A673 (cell line): ENCODE data around the gene ZC3HAV1. TPM values are rescaled to one million over a fixed set of nuclear protein-coding genes. Genes with fewer than 3 reads are reported as not detected.

ENCODE experiments used
- BruUV-seq: library from RNA; stranded (reverse); fragments of 400-500 nt; replicated peaks from 2 replicates; lab custom pipeline; 2021; lab: Mats Ljungman, UMichigan
- CTCF ChIA-PET: fragments of 300-600 bp; sonication (Branson Sonifier 250); formaldehyde crosslinking; loops from one replicate; lab custom pipeline; 2022; ENCODE audit warnings: antibody characterized with exemption; lab: Charles Lee
- POLR2A ChIA-PET: fragments of 300-600 bp; sonication (Branson Sonifier 250); formaldehyde crosslinking; loops from one replicate; lab custom pipeline; 2022; ENCODE audit warnings: antibody characterized with exemption; ENCODE audit not compliant: low non-redundant PET; lab: Charles Lee
- DNase-seq: peaks from one replicate; pipeline ENCODE4 v3.0.0-alpha.2; 2015; ENCODE audit warnings: low spot score
- H3K27ac ChIP-seq: fragments of 200-600 bp; sonication (generic); 2 replicates; pipeline ENCODE4 v1.5.1; 2016; ENCODE audit warnings: mixed run types, low read depth, mild to moderate bottlenecking, mixed read lengths, antibody characterized with exemption, low read length; ENCODE audit not compliant: poor library complexity, severe bottlenecking
- H3K27me3 ChIP-seq: fragments of 200-600 bp; sonication (generic); replicated peaks from 2 replicates; pipeline ENCODE4 v1.6.1; 2017; ENCODE audit warnings: mixed run types, low read depth, mild to moderate bottlenecking, mixed read lengths, antibody characterized with exemption, low read length; ENCODE audit not compliant: insufficient read depth, poor library complexity
- H3K36me3 ChIP-seq: fragments of 200-600 bp; sonication (generic); 2 replicates; pipeline ENCODE4 v1.6.1; 2016; ENCODE audit warnings: mixed run types, mild to moderate bottlenecking, mixed read lengths, antibody characterized with exemption, low read length; ENCODE audit not compliant: insufficient read depth, poor library complexity, severe bottlenecking
- H3K4me1 ChIP-seq: fragments of 200-600 bp; sonication (generic); 2 replicates; pipeline ENCODE4 v1.6.1; 2017; ENCODE audit warnings: mixed run types, mild to moderate bottlenecking, mixed read lengths, antibody characterized with exemption, low read length; ENCODE audit not compliant: insufficient read depth, poor library complexity, severe bottlenecking
- H3K4me3 ChIP-seq: fragments of 200-600 bp; sonication (generic); 2 replicates; pipeline ENCODE4 v1.5.1; 2016; ENCODE audit warnings: low read depth, mixed run types, mild to moderate bottlenecking, mixed read lengths, low read length; ENCODE audit not compliant: poor library complexity, severe bottlenecking
- H3K9me3 ChIP-seq: fragments of 200-600 bp; sonication (generic); 2 replicates; pipeline ENCODE4 v1.6.1; 2016; ENCODE audit warnings: mixed run types, low read depth, mild to moderate bottlenecking, mixed read lengths, antibody characterized with exemption, low read length; ENCODE audit not compliant: poor library complexity, severe bottlenecking
- EZH2 ChIP-seq: fragments of 200-600 bp; sonication (generic); IDR thresholded peaks from 2 replicates; pipeline ENCODE4 v1.6.1; 2017; ENCODE audit warnings: borderline replicate concordance, low read depth, mild to moderate bottlenecking, mixed read lengths, antibody characterized with exemption, low read length; ENCODE audit not compliant: poor library complexity, severe bottlenecking
- intact Hi-C: fragments of 100-400 bp; cut with micrococcal nuclease; formaldehyde crosslinking; loops from one replicate; pipeline ENCODE4 v1.10.0; 2022; ENCODE audit not compliant: unreplicated experiment
- total RNA-seq: library from RNA; stranded (reverse); gene quantifications from 2 replicates; pipeline ENCODE4 v1.2.3, GENCODE V29; 2021
- TF ChIP-seq, protein P1 (sequence below): fragments of 300-800, 200-600 bp; sonication (generic); conservative IDR thresholded peaks from 2 replicates; pipeline ENCODE4 v1.5.1; 2017; ENCODE audit warnings: low read depth, mild to moderate bottlenecking, antibody characterized with exemption, low read length, moderate library complexity, mixed read lengths

The ZC3HAV1 gene
- total RNA-seq, 1 experiment from 2014 or later: 16.9 TPM

DNA sequence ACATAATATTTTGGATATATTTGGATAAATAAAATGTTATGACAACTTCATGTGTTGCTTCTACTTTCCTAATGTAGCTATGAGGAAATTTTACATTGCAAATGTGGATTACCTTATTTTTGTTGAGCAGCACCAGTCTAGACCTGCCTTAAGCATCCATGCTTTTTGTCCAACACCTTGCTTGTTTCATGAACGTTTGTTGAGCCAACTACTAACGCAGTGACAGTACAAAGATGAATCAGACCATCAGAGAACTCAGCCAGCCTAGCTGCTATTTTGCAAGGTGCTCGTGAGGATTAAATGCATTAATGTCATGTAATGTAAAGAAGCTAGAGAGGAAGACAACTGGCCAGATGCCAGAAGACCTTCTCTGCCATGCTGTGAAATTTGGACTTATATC is 72.6 kb downstream of the ZC3HAV1 start:
- Histone ChIP-seq H3K27me3 (no peaks in the 10 kb centered on the region), H3K27ac (no peak overlapping the region), H3K4me3 (no peak overlapping the region), H3K4me1 (peaks cover 7% of the 10 kb centered on the region), H3K9me3 (no peaks in the 10 kb centered on the region), H3K36me3 (peaks cover 23% of the 10 kb centered on the region)
- ChIA-PET POLR2A (no interaction called here), CTCF (no interaction called here)
- intact Hi-C loops: no loop called here
- BruUV-seq: no TSS peak
- DNase-seq: no peak
- TF ChIP-seq, protein P1, sequence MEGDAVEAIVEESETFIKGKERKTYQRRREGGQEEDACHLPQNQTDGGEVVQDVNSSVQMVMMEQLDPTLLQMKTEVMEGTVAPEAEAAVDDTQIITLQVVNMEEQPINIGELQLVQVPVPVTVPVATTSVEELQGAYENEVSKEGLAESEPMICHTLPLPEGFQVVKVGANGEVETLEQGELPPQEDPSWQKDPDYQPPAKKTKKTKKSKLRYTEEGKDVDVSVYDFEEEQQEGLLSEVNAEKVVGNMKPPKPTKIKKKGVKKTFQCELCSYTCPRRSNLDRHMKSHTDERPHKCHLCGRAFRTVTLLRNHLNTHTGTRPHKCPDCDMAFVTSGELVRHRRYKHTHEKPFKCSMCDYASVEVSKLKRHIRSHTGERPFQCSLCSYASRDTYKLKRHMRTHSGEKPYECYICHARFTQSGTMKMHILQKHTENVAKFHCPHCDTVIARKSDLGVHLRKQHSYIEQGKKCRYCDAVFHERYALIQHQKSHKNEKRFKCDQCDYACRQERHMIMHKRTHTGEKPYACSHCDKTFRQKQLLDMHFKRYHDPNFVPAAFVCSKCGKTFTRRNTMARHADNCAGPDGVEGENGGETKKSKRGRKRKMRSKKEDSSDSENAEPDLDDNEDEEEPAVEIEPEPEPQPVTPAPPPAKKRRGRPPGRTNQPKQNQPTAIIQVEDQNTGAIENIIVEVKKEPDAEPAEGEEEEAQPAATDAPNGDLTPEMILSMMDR: no peak
- no peak for TF ChIP-seq EZH2

DNA sequence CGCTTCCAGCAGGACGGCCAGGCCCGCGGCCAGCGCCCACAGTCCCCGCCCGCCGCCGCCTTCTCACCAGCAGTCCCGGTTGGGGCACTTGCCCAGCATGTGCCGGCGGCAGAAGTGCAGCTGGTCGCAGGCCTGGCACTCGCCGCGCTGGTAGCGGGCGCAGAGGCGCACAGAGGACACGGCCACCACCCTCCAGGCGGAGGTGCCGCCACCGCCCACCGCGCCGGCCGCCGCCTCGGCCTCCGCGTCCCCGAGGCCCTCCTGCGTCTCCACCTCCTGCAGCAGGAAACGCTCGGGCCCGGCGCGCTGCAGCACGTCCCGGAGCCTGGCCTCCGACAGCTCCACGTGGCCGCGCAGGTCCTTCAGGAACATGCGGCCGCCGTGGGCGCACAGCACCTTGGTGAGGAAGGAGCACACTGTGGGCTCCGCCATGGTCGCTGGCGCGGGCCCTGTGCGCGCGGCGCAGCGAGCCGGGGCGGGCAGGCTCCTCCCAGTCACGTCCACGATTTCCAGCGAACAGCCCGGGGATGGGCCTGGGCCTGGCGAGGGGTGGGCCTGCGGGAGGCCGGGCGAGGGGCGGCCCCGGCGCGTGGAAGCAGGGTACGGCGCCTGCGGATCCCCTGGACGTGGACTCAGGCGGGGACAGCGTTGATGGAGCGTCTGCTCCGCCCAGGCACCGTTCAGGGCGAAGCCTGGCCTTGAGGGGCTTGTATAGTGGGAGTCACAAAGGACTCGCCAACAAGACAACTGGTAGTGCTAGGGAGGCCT is 73.8 kb downstream of the ZC3HAV1 start, which contains the start of gene ZC3HAV1L:
Gene ZC3HAV1L, minus strand, starts transcription at position 457 of the 768 bp plus-strand sequence. Its CDS starts 25 bp downstream, at position 432.
- Histone ChIP-seq H3K27ac (peak within 1 kb of the TSS; percentile 95), H3K9me3 (no peaks in the 10 kb centered on the region), H3K4me3 (peak within 1 kb of the TSS; percentile 93), H3K4me1 (peaks cover 7% of the 10 kb centered on the region), H3K27me3 (no peaks in the 10 kb centered on the region), H3K36me3 (peaks cover 30% of the 10 kb centered on the region)
- no peak for TF ChIP-seq EZH2
- ChIA-PET CTCF (no interaction called here), POLR2A (interaction anchor here (0.6 kb wide), 1 partner anchor 23 kb away, joined by 3 read pairs; no protein-coding TSS in a partner anchor)
- peak; percentile 86 for DNase-seq
- intact Hi-C loops: no loop called here
- BruUV-seq: no TSS peak

DNA sequence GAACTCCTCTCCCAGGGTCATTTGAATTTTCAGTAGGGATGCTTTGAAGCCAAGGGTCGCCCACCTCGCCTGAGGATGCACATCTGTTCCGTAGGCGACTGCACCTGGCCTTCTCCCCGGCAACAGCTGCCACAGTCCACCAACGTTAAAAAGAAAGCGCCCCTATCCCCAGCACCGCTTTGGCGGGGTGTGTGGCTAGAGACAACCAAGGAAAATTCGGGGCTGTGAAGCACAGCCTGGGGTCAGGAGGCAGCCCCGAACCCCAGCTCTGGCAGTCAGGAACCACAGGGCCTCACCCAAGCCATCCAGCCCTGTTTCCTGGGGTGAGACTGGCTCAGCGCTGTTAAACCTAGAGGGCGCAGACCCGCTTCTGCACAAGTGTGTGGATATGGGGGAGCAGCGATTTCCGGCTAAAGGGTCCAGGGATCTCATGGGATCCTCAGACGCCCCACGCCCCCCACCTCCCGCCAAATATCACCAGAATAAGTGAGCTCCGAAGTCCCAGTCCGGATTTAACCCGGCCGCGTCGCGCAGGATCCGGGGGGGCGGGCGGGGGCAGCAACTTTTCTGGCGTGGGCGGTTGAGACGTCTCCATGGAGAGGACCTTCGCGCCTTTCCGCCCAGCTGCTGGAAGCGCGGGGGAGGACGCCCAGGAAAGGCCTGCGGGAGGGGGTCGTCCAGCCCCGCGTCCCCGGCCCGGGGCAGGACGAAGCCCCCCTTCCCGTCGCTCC is 74.5 kb downstream of the ZC3HAV1 start:
- Histone ChIP-seq H3K36me3 (peaks cover 34% of the 10 kb centered on the region), H3K4me1 (peaks cover 7% of the 10 kb centered on the region), H3K27ac (peak overlapping the region; percentile 95), H3K9me3 (no peaks in the 10 kb centered on the region), H3K27me3 (no peaks in the 10 kb centered on the region), H3K4me3 (peak overlapping the region; percentile 93)
- intact Hi-C loops: no loop called here
- BruUV-seq: no TSS peak
- ChIA-PET POLR2A (interaction anchor here (0.6 kb wide), 1 partner anchor 24 kb away, joined by 3 read pairs; no protein-coding TSS in a partner anchor), CTCF (no interaction called here)
- TF ChIP-seq, protein P1: no peak; the same call in 1 of the 2 replicates
- no peak for TF ChIP-seq EZH2
- peak; percentile 62 for DNase-seq
